NCI-H1436 (cell line): Measurements from ENCODE around the gene SPRED2.

Experiments used
- DNase-seq: peaks from one replicate; lab custom pipeline; 2025; lab: John Stamatoyannopoulos, UW

The SPRED2 gene

GRCh38 chr2:65383541-65384488 lies 48.6 kb downstream of the SPRED2 start:
- no peak for DNase-seq

GRCh38 chr2:65382776-65383357 lies 49.5 kb downstream of the SPRED2 start:
- no peak for DNase-seq

DNA sequence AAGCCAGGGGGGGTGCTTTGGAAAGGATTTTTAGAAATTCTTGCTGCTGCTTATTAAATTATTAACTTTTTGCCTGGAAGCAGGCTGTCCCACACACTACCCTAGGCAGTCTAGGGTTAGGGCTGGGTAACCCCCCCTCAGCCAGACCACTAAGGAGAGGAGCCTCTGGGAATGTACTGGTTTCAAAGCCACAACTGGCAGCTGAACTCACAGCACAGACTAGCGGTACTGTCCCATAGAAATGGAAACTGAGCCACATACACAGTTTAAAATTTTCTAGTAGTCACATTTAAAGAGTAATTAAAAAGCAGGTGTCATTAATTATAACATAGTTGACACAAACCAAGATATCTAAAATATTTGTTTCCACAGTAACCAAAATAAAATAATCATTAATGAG lies 50.1 kb downstream of the SPRED2 start:
- DNase-seq: no peak

- no peak for DNase-seq
Observed at GRCh38 chr2:65381607-65382051, 50.8 kb downstream of the SPRED2 start.

DNA sequence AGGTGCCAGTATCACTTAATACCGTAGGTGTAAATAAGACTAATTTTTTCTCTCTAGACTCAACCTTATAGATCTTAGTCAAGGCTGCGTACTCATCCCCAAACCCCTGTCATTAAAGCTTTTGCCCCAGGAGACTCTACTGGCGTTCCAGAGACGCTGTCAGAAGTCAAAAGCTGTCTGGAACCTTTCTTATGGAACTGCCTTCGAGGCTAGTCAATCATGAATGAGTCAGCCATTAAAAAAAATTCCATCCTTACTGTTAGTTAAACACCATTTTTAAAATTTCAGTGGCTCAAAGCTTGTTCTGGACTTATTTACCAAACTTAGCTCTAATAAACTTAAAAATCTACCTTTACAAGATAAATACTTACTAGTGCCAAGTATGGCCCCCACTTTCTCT lies 52.1 kb downstream of the SPRED2 start:
- no peak for DNase-seq

GRCh38 chr2:65379721-65380171 lies 52.7 kb downstream of the SPRED2 start:
- DNase-seq: no peak

DNA sequence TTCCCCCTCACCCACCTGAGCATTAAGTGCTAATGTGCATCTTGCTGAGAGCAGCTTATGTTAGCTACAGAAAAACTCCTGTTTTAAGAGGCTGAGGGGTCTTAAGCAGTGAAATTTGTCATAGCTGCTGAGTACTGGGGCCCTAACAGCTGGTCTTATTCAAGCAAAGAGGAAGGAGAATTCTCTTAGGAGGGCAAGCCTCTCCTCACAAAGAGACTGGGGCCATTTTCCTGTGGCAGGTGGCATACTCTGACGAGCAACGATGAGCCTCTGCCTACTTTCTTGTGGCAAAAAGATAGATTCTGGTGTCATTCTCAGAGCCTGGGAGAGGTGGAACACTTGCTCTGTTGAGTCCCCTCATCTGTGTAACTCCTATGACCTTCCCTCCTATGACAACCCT lies 53.2 kb downstream of the SPRED2 start:
- no peak for DNase-seq

DNA sequence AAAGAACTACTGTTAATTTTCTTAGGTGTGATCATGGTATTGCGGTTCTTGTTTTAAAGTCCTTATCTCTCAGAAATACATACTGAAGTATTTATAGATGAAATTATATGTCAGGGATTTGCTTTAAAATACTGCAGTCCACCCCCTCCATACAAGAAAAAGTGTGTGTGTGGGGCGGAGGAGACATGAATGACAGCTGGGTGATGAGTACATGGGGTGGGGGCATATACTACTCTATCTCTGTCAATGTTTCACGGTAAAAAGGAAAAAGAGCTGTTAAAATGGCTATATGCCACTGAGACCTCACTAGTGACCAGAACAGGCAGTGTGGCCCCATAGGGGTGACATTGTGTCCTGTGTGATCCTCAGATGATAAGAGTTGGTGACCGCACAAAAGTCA lies 54.1 kb downstream of the SPRED2 start:
- DNase-seq: no peak

- DNase-seq: no peak
Observed at GRCh38 chr2:65377556-65378192, 54.7 kb downstream of the SPRED2 start.

DNA sequence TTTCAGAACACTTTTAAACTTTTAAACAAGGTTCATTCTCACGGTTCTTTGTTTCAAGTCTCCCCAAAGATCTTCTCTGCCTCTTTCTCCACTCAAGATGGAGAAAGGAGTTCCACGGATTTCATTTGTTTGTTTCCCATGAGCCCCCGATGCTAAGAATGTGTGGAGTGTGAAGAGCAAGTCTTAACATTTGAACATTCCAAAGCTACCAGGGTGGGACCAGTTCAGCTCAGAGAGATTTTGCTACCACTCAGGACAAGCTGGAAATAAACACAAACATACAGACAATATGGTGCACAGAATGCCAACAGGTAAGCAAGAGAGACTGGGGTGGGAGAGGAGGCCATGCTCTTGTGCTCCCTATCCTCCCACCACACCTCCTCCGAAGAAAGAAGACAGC lies 56.7 kb downstream of the SPRED2 start:
- DNase-seq: no peak

- no peak for DNase-seq
Observed at GRCh38 chr2:65374999-65375398, 57.4 kb downstream of the SPRED2 start.

GRCh38 chr2:65374575-65374974 lies 57.8 kb downstream of the SPRED2 start:
- no peak for DNase-seq

GRCh38 chr2:65373365-65373918 lies 59.0 kb downstream of the SPRED2 start:
- no peak for DNase-seq

DNA sequence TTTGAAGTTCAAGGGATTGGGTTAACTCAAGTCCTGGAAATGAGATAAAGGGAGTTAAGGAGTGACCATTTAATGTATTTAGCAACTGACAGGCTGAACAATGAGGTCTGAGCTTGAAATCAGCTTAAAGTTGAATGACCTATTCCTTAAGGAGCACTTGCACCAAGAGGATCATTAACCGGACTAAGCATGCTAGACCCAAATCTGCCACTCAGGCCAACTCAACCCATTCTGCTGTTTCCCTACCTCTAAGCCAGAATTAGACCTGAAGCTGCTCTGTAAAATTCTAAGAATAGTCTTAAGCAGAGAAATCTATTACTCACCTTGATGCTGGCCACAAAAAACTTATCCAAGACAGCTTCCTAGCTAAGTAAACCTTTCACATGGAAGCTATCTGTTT lies 59.8 kb downstream of the SPRED2 start:
- DNase-seq: no peak

GRCh38 chr2:65371074-65371434 lies 61.3 kb downstream of the SPRED2 start:
- DNase-seq: no peak

GRCh38 chr2:65370387-65371073 lies 61.9 kb downstream of the SPRED2 start:
- no peak for DNase-seq

GRCh38 chr2:65369980-65370379 lies 62.4 kb downstream of the SPRED2 start:
- DNase-seq: no peak

DNA sequence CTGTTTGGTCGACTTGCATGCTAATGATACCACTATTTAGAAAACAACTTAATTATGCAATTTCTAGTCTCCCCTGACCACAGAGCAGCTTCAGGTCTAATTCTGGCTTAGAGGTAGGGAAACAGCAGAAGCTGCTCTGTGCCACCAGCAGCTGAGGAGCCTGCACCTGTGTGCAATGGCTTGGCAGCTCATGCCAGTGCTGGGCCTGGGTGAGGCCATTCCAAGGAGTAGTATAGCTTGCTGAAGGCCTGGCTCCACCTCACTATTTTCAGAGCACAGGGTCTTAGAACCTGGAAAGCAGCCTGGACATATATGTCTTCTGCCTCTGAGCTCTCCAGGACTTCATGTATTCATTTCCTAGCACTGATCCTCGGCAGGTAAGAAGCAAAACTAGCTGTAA lies 62.8 kb downstream of the SPRED2 start:
- no peak for DNase-seq

- DNase-seq: no peak
Observed at GRCh38 chr2:65368468-65368867, 63.9 kb downstream of the SPRED2 start.

DNA sequence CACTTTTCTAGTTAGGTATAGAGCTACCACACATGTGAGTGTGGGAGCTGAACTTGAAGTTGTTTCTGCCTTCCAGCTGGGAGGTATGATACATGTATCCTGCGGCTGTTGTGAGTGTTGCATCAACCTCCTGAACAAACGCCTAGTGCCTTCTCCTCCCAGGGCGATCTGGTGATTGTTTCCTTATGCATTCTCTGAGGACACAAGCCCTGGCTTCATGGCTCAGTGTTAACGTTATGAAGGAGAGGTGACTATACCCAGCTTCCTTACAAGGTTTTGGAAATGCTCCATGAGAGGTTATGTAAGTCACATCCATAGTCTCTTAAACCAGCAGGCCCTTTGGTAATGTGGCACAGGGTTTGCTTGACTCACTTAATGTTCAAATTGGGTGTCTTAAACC lies 64.9 kb downstream of the SPRED2 start:
- no peak for DNase-seq

GRCh38 chr2:65366595-65367125 lies 65.7 kb downstream of the SPRED2 start:
- peak; percentile 27 for DNase-seq
